WI38 (cell line): ENCODE results near the gene KCNH3.

ENCODE experiments used
- H3K4me3 ChIP-seq: 2 replicates; pipeline ENCODE4 v1.5.1; 2011; ENCODE audit warnings: low read depth, mild to moderate bottlenecking, control low read depth, low read length
- CTCF ChIP-seq: IDR thresholded peaks from 2 replicates; pipeline ENCODE4 v1.5.1; 2012; ENCODE audit warnings: low read depth, mild to moderate bottlenecking, control low read depth, low read length

Gene KCNH3

GRCh38 chr12:49565406-49566265, 26.8 kb downstream of the KCNH3 start:
- H3K4me3 ChIP-seq = no peak overlapping the region
- TF ChIP-seq CTCF = no peak

- no peak for TF ChIP-seq CTCF
- no peak overlapping the region for H3K4me3 ChIP-seq
Observed at GRCh38 chr12:49566361-49566760, 27.5 kb downstream of the KCNH3 start.

DNA sequence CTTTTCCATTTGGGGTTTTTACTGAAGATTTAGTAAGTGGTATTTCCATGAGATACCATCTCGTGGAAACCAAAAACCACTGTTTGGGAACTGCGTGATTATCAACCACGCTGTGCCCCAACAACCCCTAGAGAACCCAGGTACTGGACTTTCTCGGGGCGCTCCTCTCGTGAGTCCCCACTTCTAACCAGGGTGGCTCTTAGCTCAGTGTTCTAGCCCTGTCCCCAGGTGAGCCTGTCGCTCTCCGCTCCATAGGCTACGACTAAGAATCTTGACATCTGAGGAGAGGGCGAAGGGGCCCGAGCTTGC, 28.4 kb downstream of the KCNH3 start:
- TF ChIP-seq CTCF = no peak
- peak overlapping the region; percentile 78 for H3K4me3 ChIP-seq

- TF ChIP-seq CTCF = no peak
- peak within 1 kb of the TSS; percentile 78 for H3K4me3 ChIP-seq
Observed at GRCh38 chr12:49567611-49568441, 29.0 kb downstream of the KCNH3 start, which contains the start of gene MCRS1. MCRS1 (minus strand) TSS chr12:49568142; CDS start chr12:49566731, 1,411 bp downstream.

- no peak for TF ChIP-seq CTCF
- peak overlapping the region; percentile 78 for H3K4me3 ChIP-seq
Observed at GRCh38 chr12:49568442-49569162, 29.8 kb downstream of the KCNH3 start.

GRCh38 chr12:49577589-49578315, 38.9 kb downstream of the KCNH3 start:
- no peak overlapping the region for H3K4me3 ChIP-seq
- TF ChIP-seq CTCF = no peak
